ENCODE results near the gene TUBB.
"Not testable (repeated sequence)": the region's sequence is repeated elsewhere in the genome, so short reads cannot be mapped to it uniquely, and the experiment has no call there.

Gene TUBB

GRCh38 chr6:30763618-30764489 is 43.7 kb downstream of the TUBB start:
- no peak for DNase-seq

DNA sequence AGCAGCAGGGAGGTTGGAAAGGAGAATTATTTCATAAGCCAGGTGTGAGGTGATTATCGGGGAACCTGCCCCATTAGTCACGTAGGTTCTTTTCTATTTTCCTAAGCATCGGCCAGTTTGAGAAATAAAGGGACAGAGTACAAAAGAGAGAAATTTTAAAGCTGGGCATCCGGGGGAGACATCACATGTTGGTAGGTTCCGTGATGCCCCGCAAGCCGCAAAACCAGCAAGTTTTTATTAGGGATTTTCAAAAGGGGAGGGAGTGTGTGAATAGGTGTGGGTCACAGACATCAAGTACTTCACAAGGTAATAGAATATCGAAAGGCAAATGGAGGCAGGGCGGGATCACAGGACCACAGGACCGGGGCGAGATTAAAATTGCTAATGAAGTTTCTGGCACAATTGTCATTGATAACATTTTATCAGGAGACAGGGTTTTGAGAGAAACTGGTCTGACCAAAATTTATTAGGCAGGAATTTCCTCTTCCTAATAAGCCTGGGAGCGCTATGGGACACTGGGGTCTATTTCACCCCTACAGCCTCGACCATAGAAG is 44.4 kb downstream of the TUBB start:
- not testable (repeated sequence) for DNase-seq

DNA sequence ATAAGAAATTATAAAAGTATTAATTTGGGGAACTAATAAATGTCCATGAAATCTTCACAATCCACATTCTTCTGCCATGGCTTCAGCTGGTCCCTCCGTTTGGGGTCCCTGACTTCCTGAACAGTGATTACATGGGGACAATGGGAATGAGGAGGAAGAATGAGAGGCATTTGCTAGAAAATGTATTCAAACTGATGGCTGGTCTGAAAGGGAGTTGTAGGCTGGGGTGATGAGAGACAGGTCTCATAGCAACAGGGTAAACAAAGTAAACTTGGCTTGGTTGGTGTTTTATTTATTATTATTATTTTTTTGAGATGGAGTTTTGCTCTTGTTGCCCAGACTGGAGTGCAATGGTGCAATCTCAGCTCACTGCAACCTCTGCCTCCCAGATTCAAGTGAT is 45.3 kb downstream of the TUBB start:
- not testable (repeated sequence) for DNase-seq

DNA sequence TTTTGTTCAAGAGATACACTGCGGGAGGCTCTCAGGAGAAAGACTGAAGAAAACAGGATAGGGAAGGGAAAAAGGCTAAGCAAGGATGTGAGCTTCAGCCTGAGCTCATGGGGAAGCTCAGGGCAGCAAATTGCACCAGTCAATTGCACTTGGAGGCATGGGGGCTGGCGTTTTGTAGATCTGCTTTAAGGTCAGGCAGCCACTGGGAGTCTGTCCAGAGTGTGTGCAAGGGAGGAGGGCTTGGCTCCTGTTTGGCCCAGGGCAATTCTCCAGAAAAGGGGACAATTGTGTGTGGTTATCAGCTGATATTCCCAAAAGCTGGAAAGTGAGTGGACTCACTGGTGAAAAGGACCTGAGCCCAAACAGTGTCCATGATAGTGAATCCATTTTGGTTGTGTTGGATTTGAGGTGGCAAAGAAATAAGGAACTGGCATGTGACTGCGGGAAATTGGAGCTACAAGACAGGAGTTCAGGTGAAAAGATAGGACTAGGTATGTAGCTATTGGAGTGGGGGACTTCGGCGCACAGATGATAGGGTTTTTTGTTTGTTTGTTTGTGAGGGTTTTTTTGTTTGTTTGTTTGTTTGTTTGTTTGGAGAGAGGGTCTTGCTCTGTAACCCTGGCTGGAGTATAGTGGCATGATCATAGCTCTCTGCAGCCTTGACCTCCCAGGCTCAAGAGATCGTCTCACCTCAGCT is 46.5 kb downstream of the TUBB start:
- no peak for DNase-seq

DNA sequence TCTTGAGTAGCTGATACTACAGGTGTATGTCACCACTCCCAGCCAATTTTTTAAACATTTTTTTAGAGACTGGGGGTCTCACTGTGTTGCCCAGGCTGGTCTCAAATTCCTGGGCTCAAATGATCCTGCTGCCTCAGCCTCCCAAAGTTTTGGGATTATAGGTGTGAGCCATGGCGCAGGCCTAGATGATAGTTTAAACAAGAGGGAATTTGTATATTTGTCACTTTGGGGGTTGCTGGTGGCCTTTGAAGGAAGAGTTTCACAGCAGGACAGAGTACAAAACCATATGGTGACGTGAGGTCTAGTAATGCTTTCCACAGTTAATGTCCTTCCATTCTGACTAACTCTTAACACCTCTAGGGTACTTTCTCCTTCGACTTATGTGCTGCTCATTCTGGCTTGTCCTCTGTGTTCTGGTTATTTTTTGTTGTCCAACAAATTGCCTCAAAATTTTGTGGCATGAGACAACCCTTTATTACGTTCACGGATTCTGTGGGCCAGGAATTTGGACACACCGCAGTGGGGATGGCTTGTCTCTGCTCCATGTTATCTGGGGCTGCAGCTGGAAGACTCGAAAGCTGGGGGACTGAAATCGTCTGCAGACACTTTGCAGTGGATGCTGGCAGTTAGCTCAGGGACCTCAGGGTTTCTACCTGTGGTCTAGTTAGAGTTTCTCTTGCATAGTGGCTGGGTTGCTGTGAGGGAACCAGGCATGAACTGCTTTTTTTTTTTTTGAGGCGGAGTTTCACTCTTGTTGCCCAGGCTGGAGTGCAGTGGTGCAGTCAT is 47.2 kb downstream of the TUBB start:
- DNase-seq: no peak

GRCh38 chr6:30767944-30768301 is 47.8 kb downstream of the TUBB start:
- DNase-seq: no peak

DNA sequence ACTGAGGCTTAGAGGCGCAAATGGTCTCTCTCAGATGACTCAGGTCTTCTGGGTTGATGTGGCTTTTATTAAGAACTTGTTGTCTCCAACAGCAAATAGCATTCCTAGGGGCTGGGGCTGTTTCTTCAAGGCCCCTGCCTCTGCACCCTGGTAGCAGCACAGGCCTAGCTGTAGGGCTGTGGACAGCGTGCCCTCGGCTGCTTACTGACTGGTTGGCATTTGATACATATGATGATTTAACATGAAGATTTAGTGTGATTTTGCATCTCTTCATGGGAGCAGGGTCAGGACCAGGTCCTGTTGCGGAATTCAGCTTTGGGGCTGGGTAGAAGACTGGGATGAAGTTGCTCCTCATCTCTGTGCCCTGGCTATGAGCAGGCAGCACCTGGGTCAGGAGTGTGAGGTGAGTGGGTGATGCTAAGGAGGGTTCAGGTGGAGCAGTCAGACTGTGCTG is 48.5 kb downstream of the TUBB start:
- no peak for DNase-seq

DNA sequence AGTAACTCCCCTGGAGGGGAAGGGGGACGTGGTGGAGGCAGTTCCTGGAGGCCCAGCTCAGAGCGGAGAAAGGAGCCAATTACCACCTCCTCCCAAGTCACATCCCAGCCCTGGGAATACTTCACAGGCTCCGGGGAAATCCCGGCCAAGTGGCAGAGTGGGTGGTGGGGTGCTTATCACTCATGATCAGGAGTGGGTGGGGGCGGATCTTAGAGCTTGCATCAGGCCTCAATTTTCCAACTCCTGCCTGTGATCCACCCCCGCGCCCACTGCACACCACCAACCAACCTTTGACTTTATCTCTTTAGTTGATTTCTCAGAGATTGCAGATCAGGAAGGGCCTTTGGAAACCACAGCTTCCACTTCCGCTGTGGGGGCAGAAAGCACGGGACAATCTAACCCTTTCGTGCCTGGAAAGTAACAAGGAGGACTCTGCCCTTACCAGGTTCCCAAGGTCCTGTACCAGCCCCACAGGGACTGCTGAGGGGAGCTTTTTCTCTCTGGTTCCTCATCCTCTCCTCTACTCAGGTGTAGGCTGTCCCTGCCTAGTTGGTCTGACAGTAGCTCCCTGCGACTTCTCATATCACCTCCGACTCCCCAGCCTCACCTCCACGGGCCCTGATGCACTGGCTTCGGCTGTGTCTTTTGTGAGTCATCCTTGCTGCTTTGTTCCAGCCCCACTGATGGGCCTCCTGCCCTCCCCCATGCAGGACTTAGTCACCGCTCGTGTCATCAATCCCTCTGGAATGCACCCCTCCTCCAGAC is 49.1 kb downstream of the TUBB start:
- DNase-seq: peak; percentile 60

DNA sequence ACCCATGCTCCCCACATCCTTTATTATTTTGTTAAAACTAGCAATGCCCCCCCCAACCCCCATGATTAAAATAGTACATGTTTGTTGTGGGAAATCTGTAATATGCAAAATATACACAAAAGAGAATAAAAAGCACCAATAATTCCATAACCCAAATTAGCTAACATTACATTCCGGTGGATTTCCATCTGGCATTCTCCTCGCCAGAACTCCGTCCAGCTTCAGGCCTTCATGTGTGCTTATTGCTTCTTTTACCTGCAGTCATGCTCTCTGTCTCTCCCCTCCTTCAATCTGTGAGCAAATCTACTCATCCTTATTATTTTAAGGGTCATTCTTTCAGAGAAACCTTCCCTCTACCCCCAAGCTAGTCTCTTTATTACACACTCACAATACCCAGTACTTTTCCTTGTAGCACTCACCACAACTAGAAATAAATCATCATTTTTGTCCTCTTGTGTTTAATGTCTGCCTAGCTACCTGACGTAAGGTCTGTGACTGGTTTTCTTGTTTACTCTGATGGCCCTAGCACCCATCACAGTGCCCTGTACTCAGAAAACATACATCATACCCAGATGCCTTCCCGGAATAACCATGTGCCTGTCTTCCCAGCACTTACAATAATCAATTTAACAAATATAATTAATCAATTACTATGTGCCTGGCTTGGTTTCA is 49.8 kb downstream of the TUBB start:
- no peak for DNase-seq

- no peak for DNase-seq
These were observed 50.4 kb downstream of the TUBB start for GRCh38 chr6:30770592-30770991.

DNA sequence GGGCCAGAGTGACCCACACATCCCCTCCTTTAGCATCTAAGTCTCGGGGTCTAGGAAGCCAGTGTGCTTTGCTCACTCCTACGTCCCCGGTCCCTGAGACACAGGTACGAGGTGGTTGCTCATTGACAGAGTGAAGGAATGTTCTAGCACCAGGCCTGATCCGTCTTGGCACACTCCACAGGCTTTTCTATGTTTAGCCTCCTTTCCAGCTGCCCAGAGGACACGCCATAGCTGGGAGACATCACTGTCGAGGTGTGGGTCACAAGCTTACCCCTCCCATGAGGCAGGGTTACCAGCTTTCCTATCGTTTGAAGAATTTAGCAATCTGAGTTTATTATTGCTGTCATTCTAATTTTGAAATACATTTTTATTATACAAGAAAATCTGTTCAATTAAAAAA is 54.5 kb downstream of the TUBB start:
- DNase-seq: no peak
